GM19463 (cell line): ENCODE data around the gene CDC14A.

Experiments
- ATAC-seq: cut with Tn5 transposase; IDR thresholded peaks from one replicate; pipeline ENCODE4 v1.9.1; 2021; ENCODE audit warnings: mild to moderate bottlenecking, moderate library complexity; ENCODE audit not compliant: unreplicated experiment

CDC14A gene

GRCh38 chr1:100441146-100441545 is 88.8 kb downstream of the CDC14A start:
- no peak for ATAC-seq

GRCh38 chr1:100441651-100442050 is 89.3 kb downstream of the CDC14A start:
- no peak for ATAC-seq

GRCh38 chr1:100443811-100444571 is 91.7 kb downstream of the CDC14A start:
- ATAC-seq: peak; percentile 79

- ATAC-seq: no peak
Observed at GRCh38 chr1:100445565-100445964, 93.3 kb downstream of the CDC14A start.

- ATAC-seq: no peak
Observed at GRCh38 chr1:100448366-100448765, 96.1 kb downstream of the CDC14A start.

- ATAC-seq: peak; percentile 88
Observed at GRCh38 chr1:100449477-100449876, 97.2 kb downstream of the CDC14A start.

GRCh38 chr1:100452641-100453040 is 100.3 kb downstream of the CDC14A start:
- ATAC-seq: peak; percentile 63

GRCh38 chr1:100455478-100456072 is 103.3 kb downstream of the CDC14A start:
- no peak for ATAC-seq

GRCh38 chr1:100456880-100457279 is 104.6 kb downstream of the CDC14A start:
- no peak for ATAC-seq

GRCh38 chr1:100457683-100458082 is 105.4 kb downstream of the CDC14A start:
- ATAC-seq: no peak

- ATAC-seq: no peak
Observed at GRCh38 chr1:100458661-100459357, 106.5 kb downstream of the CDC14A start.

- ATAC-seq: peak; percentile 78
Observed at GRCh38 chr1:100459358-100460114, 107.2 kb downstream of the CDC14A start.

GRCh38 chr1:100461222-100461621 is 108.9 kb downstream of the CDC14A start:
- no peak for ATAC-seq

GRCh38 chr1:100462326-100463025 is 110.2 kb downstream of the CDC14A start:
- no peak for ATAC-seq

- ATAC-seq: peak; percentile 92
Observed at GRCh38 chr1:100463791-100464424, 111.6 kb downstream of the CDC14A start.

- ATAC-seq: no peak
Observed at GRCh38 chr1:100469578-100469977, 117.3 kb downstream of the CDC14A start.

- ATAC-seq: no peak
Observed at GRCh38 chr1:100474834-100475233, 122.5 kb downstream of the CDC14A start.

GRCh38 chr1:100476735-100477290 is 124.5 kb downstream of the CDC14A start:
- ATAC-seq: no peak

- no peak for ATAC-seq
Observed at GRCh38 chr1:100478816-100479215, 126.5 kb downstream of the CDC14A start.
